ENCODE results near the gene TMEM115. TPM values are rescaled to one million over a fixed set of nuclear protein-coding genes. Genes with fewer than 3 reads are reported as not detected.

TMEM115 gene
- total RNA-seq, 5 donors from 2014 or later (not counting 1 experiment from before 2014, with no cell fraction given): 13.9 to 35.2 (median 33.1) TPM

DNA sequence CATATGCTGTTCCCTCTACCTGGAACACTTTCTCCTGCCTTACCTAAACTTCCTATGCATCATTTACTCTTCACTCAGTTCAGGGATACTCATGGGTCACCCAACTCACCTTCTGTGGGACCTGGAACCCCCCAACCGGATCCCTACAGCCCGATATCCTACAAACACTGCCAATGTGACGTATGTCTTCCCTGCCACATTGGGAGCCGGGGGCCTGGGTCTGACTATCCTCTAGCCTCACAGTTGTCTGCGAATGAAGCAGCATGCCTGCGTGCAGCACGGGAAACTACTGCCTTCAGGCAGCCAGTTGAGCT, 9.2 kb downstream of the TMEM115 start:
- POLR2A ChIA-PET: interaction anchor here (0.5 to 0.8 kb wide), 3 partner anchors 13 to 49 kb away, joined by 3 to 6 read pairs (median 5); no protein-coding TSS in a partner anchor
- Histone ChIP-seq H3K9me3 (no peaks in the 10 kb centered on the region), H3K4me1 (ENCODE audit: control insufficient read depth in 1 of 2, extremely low read depth in 1 of 2, insufficient read depth in 2 of 2, low read length in 2 of 2) (peaks cover 22 to 70% of the 10 kb centered on the region in 2 experiments), H3K27me3 (replicated peaks in 1 of 2; ENCODE audit: control insufficient read depth in 2 of 2, extremely low read depth in 1 of 2, insufficient read depth in 2 of 2, low read length in 1 of 2) (no peaks in the 10 kb centered on the region), H3K27ac (ENCODE audit: low read length) (peak overlapping the region; percentile 89), H3K4me3 (ENCODE audit: control insufficient read depth in 1 of 2, extremely low read depth in 1 of 2, low read length in 1 of 2) (peak overlapping the region; percentile 88 to 96), H3K36me3 (ENCODE audit: control insufficient read depth in 2 of 2, extremely low read depth in 1 of 2, insufficient read depth in 1 of 2, low read length in 1 of 2) (peaks cover 3 to 46% of the 10 kb centered on the region in 2 donors)
- Mint-ChIP-seq H3K4me1 (peaks cover 67 to 69% (median 69%) of the 10 kb centered on the region in 3 donors), H3K9me3 (no peaks in the 10 kb centered on the region), H3K36me3 (peaks cover 21% of the 10 kb centered on the region), H3K4me3 (peak overlapping the region; percentile 94 to 99 (median 97)), H3K27me3 (no peaks in the 10 kb centered on the region), H3K27ac (peak overlapping the region; percentile 99 to 100)
- ATAC-seq (replicated peaks in 1 of 4) (no peak), DNase-seq (no peak)
- CTCF ChIA-PET: interaction anchor here in 1 of 2 donors (1.0 to 2.1 kb wide), 8 partner anchors 9 to 261 kb away, joined by 3 to 10 read pairs (median 3); partner anchors contain the start of genes CISH, HYAL3, NAA80 and RASSF1
- 6% methylated on average over 6 of the region's 7 CpGs for WGBS (ENCODE audit: insufficient coverage)

DNA sequence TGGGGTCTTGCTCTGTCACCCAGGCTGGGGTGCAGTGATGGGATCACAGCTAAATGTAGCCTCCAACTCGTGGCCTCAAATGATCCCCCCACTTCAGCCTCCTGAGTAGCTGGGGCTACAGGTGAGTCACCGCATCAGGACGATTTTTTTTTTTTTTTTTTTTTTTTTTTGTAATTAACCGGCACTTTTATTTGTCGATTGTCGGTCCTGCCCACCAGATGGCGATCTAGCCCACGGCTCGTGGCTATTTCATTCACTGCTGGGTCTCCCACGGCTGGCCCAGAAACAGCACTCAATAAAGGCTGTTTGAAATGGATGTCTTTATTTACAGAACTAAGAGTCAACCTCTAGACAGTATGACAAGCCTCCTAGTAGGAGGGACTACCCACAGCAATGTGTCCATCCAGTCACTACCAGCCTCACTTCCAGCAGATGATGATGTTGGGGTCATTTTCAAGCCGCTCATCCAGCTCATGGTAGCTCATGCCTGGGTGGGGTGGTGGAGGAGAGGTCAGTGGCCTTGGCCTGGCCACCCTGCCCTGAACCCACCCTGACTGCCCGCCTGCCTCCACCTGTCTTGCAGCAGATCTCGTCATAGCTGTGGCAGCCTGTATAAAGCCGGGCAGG, 12.0 kb downstream of the TMEM115 start:
- Histone ChIP-seq H3K4me1 (ENCODE audit: control insufficient read depth in 1 of 2, extremely low read depth in 1 of 2, insufficient read depth in 2 of 2, low read length in 2 of 2) (peaks cover 22 to 76% of the 10 kb centered on the region in 2 experiments), H3K27me3 (replicated peaks in 1 of 2; ENCODE audit: control insufficient read depth in 2 of 2, extremely low read depth in 1 of 2, insufficient read depth in 2 of 2, low read length in 1 of 2) (no peaks in the 10 kb centered on the region), H3K9me3 (no peaks in the 10 kb centered on the region), H3K27ac (ENCODE audit: low read length) (no peak overlapping the region), H3K4me3 (ENCODE audit: control insufficient read depth in 1 of 2, extremely low read depth in 1 of 2, low read length in 1 of 2) (no peak overlapping the region), H3K36me3 (ENCODE audit: control insufficient read depth in 2 of 2, extremely low read depth in 1 of 2, insufficient read depth in 1 of 2, low read length in 1 of 2) (peaks cover 0 to 22% of the 10 kb centered on the region in 2 donors)
- ChIA-PET CTCF (interaction anchor here in 1 of 2 donors (0.6 to 1.8 kb wide), 14 partner anchors 9 to 292 kb away, joined by 3 to 13 read pairs (median 4); partner anchors contain the start of genes CISH and TUSC2), POLR2A (interaction anchor here in 1 of 2 donors (0.6 to 0.7 kb wide), 2 partner anchors 11 to 18 kb away, joined by 3 to 8 read pairs; no protein-coding TSS in a partner anchor)
- Mint-ChIP-seq H3K4me1 (peaks cover 56 to 71% (median 63%) of the 10 kb centered on the region in 3 donors), H3K9me3 (no peaks in the 10 kb centered on the region), H3K27me3 (no peaks in the 10 kb centered on the region), H3K27ac (peak overlapping the region; percentile 63 to 68), H3K4me3 (peak overlapping the region in 2 of 3 donors; percentile 6 to 74), H3K36me3 (peaks cover 16% of the 10 kb centered on the region)
- DNase-seq: peak; percentile 47 to 90 (median 71)
- WGBS (ENCODE audit: insufficient coverage): 98% methylated on average over 4 of the region's 14 CpGs
- ATAC-seq (replicated peaks in 1 of 4): no peak

DNA sequence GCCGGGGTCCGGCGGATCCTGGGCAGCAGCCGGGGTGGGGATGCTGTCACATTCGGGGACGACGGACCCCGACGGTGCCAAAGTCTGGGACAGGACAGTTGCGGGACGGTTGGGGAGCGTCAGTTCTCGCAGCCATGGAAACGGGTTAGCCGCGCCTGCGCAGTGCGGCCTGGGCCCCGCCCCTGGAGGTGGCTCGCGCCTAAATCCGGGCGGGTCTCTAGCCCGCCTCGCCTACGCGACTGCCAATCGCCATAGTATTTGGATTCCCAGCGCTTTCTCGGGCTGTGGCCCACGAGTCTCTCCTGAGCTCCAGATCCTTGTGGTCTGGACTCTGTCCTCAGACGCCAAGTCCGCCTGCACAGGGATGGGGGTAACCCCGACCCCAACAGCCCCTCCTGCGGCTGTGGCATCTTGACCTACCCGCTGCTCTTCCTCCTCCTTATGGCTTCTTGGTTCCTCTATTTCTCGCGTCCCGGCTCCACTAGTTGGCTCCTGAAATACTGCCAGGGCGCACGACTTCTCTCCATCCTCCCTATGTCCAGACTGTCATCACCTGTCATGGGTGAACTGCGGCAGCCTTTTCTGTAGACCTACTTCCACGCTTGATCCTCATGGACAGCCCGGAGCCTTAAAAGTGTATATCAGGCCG, 13.6 kb downstream of the TMEM115 start, which contains the start of gene ZMYND10:
TSS of gene ZMYND10 (minus strand) at position 147 of the 649 bp plus-strand sequence. CDS start 153 bp downstream, outside the sequence.
- H3K36me3 Mint-ChIP-seq: peaks cover 16% of the 10 kb centered on the region
- ATAC-seq (replicated peaks in 1 of 4): peak; percentile 14 to 48 (median 22)
- peak within 1 kb of the TSS; percentile 52 to 58 for H3K27ac Mint-ChIP-seq
- DNase-seq: peak; percentile 30 to 86 (median 65)
- Histone ChIP-seq H3K36me3 (ENCODE audit: control insufficient read depth in 2 of 2, extremely low read depth in 1 of 2, insufficient read depth in 1 of 2, low read length in 1 of 2) (peaks cover 0 to 19% of the 10 kb centered on the region in 2 donors), H3K9me3 (no peaks in the 10 kb centered on the region), H3K4me3 (ENCODE audit: control insufficient read depth in 1 of 2, extremely low read depth in 1 of 2, low read length in 1 of 2) (peak within 1 kb of the TSS; percentile 20 to 36), H3K4me1 (ENCODE audit: control insufficient read depth in 1 of 2, extremely low read depth in 1 of 2, insufficient read depth in 2 of 2, low read length in 2 of 2) (peaks cover 19 to 79% of the 10 kb centered on the region in 2 experiments), H3K27ac (ENCODE audit: low read length) (no peak within 1 kb of the TSS), H3K27me3 (replicated peaks in 1 of 2; ENCODE audit: control insufficient read depth in 2 of 2, extremely low read depth in 1 of 2, insufficient read depth in 2 of 2, low read length in 1 of 2) (no peaks in the 10 kb centered on the region)
- no peaks in the 10 kb centered on the region for H3K9me3 Mint-ChIP-seq
- ChIA-PET CTCF (interaction anchor here in 1 of 2 donors (0.6 kb wide), 1 partner anchor 9 kb away, joined by 3 read pairs; no protein-coding TSS in a partner anchor), POLR2A (no interaction called here)
- 16% methylated on average over 43 of the region's 45 CpGs for WGBS (ENCODE audit: insufficient coverage)
- peak within 1 kb of the TSS; percentile 32 to 74 (median 49) for H3K4me3 Mint-ChIP-seq
- peaks cover 46 to 66% (median 60%) of the 10 kb centered on the region in 3 donors for H3K4me1 Mint-ChIP-seq
- H3K27me3 Mint-ChIP-seq: no peaks in the 10 kb centered on the region

DNA sequence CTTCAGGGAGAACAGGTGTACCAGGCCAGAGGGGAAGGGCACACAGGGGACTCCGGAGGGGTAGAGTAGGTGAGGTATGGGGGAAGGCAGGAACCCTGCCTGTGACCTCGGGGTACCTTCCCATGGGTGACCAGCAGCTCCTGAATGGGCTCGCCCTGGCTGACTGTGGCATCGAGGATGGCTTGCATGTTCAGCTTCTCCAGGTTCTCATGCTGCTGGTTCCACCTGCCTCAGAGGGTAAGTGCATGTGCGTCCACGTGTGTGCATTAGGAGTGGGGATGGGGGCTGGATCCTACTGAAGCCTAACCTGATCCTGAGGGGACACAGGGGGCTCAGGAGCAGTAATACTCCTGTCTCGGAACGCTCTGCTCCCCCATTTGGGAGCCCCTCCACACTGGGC, 14.3 kb downstream of the TMEM115 start:
- ChIA-PET CTCF (interaction anchor here in 1 of 2 donors (1.1 kb wide), 1 partner anchor 11 kb away, joined by 3 read pairs; no protein-coding TSS in a partner anchor), POLR2A (no interaction called here)
- no peaks in the 10 kb centered on the region for H3K9me3 Mint-ChIP-seq
- Histone ChIP-seq H3K9me3 (no peaks in the 10 kb centered on the region), H3K27me3 (replicated peaks in 1 of 2; ENCODE audit: control insufficient read depth in 2 of 2, extremely low read depth in 1 of 2, insufficient read depth in 2 of 2, low read length in 1 of 2) (no peaks in the 10 kb centered on the region), H3K4me3 (ENCODE audit: control insufficient read depth in 1 of 2, extremely low read depth in 1 of 2, low read length in 1 of 2) (no peak overlapping the region), H3K4me1 (ENCODE audit: control insufficient read depth in 1 of 2, extremely low read depth in 1 of 2, insufficient read depth in 2 of 2, low read length in 2 of 2) (peaks cover 20 to 80% of the 10 kb centered on the region in 2 experiments), H3K27ac (ENCODE audit: low read length) (no peak overlapping the region), H3K36me3 (ENCODE audit: control insufficient read depth in 2 of 2, extremely low read depth in 1 of 2, insufficient read depth in 1 of 2, low read length in 1 of 2) (peaks cover 0 to 19% of the 10 kb centered on the region in 2 donors)
- peak overlapping the region in 2 of 3 donors; percentile 9 to 74 for H3K4me3 Mint-ChIP-seq
- H3K36me3 Mint-ChIP-seq: peaks cover 14% of the 10 kb centered on the region
- peak overlapping the region in 1 of 2 donors; percentile 2 for H3K27ac Mint-ChIP-seq
- ATAC-seq (replicated peaks in 1 of 4) (no peak), DNase-seq (no peak)
- peaks cover 40 to 63% (median 55%) of the 10 kb centered on the region in 3 donors for H3K4me1 Mint-ChIP-seq
- H3K27me3 Mint-ChIP-seq: no peaks in the 10 kb centered on the region
- WGBS (ENCODE audit: insufficient coverage): 87% methylated on average over 8 of the region's 8 CpGs

DNA sequence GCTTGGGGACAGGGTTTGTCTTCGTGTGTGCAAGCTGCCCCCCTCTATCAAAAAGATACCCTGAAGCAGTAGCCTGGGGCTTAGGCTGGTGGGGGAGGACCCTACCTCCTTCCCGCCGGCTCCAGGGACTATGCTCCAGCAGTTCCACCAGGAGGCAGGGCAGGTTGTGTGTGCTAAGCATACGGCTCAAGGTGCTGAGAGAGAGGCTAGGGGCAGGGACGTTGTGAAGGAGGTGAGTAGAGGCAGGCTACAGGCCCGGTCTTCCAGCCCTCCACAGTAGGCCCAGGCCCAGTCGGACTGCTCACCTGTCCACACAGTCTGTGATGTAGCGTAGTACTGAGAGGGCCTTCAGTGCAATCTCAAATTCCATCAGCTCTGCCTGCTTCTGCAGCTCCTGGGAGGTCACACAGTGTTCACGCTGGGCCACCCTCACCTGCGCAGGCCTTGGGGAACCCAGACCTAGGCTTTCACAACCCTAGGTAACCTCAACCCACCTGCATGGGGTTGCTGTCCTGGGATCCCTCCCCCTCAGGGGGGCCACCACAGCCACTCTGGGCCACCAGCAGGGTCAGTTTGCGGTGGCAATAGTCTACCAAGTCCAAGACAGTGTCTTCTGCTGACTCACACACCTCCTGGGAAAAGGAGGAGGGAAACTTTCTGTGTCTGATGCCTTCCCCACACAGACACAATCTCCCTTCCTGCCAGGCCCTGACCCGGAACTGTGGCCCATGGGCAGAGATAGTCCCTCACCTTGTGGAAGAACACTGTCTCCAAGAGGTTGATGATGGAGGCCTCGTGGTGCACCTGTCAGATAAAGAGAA, 16.3 kb downstream of the TMEM115 start:
- H3K9me3 Mint-ChIP-seq: no peaks in the 10 kb centered on the region
- Histone ChIP-seq H3K36me3 (ENCODE audit: control insufficient read depth in 2 of 2, extremely low read depth in 1 of 2, insufficient read depth in 1 of 2, low read length in 1 of 2) (peaks cover 0 to 8% of the 10 kb centered on the region in 2 donors), H3K27me3 (replicated peaks in 1 of 2; ENCODE audit: control insufficient read depth in 2 of 2, extremely low read depth in 1 of 2, insufficient read depth in 2 of 2, low read length in 1 of 2) (no peaks in the 10 kb centered on the region), H3K27ac (ENCODE audit: low read length) (no peak overlapping the region), H3K9me3 (no peaks in the 10 kb centered on the region), H3K4me3 (ENCODE audit: control insufficient read depth in 1 of 2, extremely low read depth in 1 of 2, low read length in 1 of 2) (no peak overlapping the region), H3K4me1 (ENCODE audit: control insufficient read depth in 1 of 2, extremely low read depth in 1 of 2, insufficient read depth in 2 of 2, low read length in 2 of 2) (peaks cover 23 to 80% of the 10 kb centered on the region in 2 experiments)
- H3K27ac Mint-ChIP-seq: peak overlapping the region; percentile 87 to 94
- 94% methylated on average over 7 of the region's 13 CpGs for WGBS (ENCODE audit: insufficient coverage)
- no peak for ATAC-seq (replicated peaks in 1 of 4)
- no peak overlapping the region for H3K4me3 Mint-ChIP-seq
- DNase-seq: no peak
- ChIA-PET POLR2A (no interaction called here), CTCF (no interaction called here)
- peaks cover 42 to 63% (median 55%) of the 10 kb centered on the region in 3 donors for H3K4me1 Mint-ChIP-seq
- no peaks in the 10 kb centered on the region for H3K27me3 Mint-ChIP-seq
- peaks cover 3% of the 10 kb centered on the region for H3K36me3 Mint-ChIP-seq
